Loucy (cell line): ENCODE data around the gene FMN2.

Experiments
- EZH2phosphoT487 ChIP-seq: fragments of 200-600 bp; IDR thresholded peaks from 2 replicates; pipeline ENCODE4 v1.6.1; 2018; ENCODE audit warnings: antibody characterized with exemption, mild to moderate bottlenecking, moderate library complexity, borderline replicate concordance
- TF ChIP-seq, protein P1 (sequence below): fragments of 200-600 bp; sonication (generic); conservative IDR thresholded peaks from 2 replicates; pipeline ENCODE4 v1.5.1; 2014; ENCODE audit warnings: mild to moderate bottlenecking, antibody characterized with exemption, low read length

DNA sequence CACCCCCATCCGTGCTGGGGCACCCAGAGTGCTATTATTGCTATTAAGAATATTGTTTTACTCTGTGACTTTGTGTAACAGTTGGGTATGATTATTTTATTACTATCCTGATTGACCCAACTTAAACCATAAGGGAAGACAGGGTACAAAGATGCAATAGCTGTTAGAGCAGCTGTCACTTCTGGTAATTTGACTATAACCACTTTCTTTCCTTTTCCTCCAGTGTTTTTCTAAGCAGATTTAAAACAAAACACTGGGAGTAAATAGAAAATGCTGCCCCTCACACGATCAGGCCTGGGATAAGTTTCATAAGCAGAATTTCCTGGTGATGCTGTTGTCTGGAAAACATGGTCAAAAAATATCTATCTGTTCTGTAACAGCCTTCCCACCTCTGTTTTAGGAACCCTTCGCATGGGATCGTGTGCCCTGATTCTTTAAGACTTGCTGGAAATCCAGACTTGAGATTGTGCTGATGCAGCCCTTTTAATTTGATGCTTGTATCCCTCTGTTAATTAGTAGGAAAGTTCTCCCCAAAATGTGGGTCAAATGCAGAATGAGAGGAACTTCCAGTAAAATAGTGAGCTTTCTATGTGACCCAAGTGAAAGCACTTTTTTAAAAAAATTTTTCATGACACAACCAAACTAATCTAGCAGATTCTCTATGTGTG, 165.3 kb downstream of the FMN2 start:
- TF ChIP-seq, protein P1, sequence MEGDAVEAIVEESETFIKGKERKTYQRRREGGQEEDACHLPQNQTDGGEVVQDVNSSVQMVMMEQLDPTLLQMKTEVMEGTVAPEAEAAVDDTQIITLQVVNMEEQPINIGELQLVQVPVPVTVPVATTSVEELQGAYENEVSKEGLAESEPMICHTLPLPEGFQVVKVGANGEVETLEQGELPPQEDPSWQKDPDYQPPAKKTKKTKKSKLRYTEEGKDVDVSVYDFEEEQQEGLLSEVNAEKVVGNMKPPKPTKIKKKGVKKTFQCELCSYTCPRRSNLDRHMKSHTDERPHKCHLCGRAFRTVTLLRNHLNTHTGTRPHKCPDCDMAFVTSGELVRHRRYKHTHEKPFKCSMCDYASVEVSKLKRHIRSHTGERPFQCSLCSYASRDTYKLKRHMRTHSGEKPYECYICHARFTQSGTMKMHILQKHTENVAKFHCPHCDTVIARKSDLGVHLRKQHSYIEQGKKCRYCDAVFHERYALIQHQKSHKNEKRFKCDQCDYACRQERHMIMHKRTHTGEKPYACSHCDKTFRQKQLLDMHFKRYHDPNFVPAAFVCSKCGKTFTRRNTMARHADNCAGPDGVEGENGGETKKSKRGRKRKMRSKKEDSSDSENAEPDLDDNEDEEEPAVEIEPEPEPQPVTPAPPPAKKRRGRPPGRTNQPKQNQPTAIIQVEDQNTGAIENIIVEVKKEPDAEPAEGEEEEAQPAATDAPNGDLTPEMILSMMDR: no peak
- TF ChIP-seq EZH2phosphoT487: no peak
